H1 (cell line): ENCODE measurements around the gene BAD. TPM values are rescaled to one million over a fixed set of nuclear protein-coding genes. Genes with fewer than 3 reads are reported as not detected.

ENCODE experiments used
- CTCF ChIA-PET: fragments of 300-600 bp; sonication (Branson Sonifier 250); formaldehyde crosslinking; loops from one replicate; lab custom pipeline; 2021; ENCODE audit not compliant: partially characterized antibody; lab: Charles Lee
- POLR2A ChIA-PET: fragments of 300-600 bp; sonication (Branson Sonifier 250); formaldehyde crosslinking; loops from one replicate; lab custom pipeline; 2021; ENCODE audit warnings: inconsistent platforms; ENCODE audit not compliant: partially characterized antibody; lab: Charles Lee
- DNase-seq, 2 experiments: peaks; one replicate each; pipeline versions ENCODE4 v3.0.0 to v3.0.0-alpha.2; 2010 to 2022; ENCODE audit warnings: low spot score in 2 of 2, low read depth in 1 of 2, mixed read lengths in 1 of 2
- FAIRE-seq: peaks from 2 replicates; lab custom pipeline; 2011; peaks lifted over from hg19 to GRCh38; lab: Jason Lieb, UNC
- H2AFZ ChIP-seq: 2 replicates; pipeline ENCODE4 v1.8.1; 2012; ENCODE audit warnings: low read length, inconsistent platforms
- H2AK5ac ChIP-seq: 2 replicates; pipeline ENCODE4 v1.6.1; 2013; ENCODE audit warnings: low read depth, low read length
- H2BK120ac ChIP-seq: replicated peaks from 2 replicates; pipeline ENCODE3; 2013; ENCODE audit warnings: low read depth, low read length, inconsistent platforms
- H2BK12ac ChIP-seq: 2 replicates; pipeline ENCODE4 v1.6.1; 2013; ENCODE audit warnings: low read depth, low read length
- H2BK15ac ChIP-seq: 2 replicates; pipeline ENCODE4 v1.6.1; 2013; ENCODE audit warnings: low read length
- H2BK20ac ChIP-seq: 2 replicates; pipeline ENCODE4 v1.6.1; 2013; ENCODE audit warnings: low read length
- H2BK5ac ChIP-seq: 2 replicates; pipeline ENCODE4 v1.6.1; 2013; ENCODE audit warnings: low read depth, low read length
- H3K14ac ChIP-seq: 2 replicates; pipeline ENCODE4 v1.6.1; 2013; ENCODE audit warnings: inconsistent platforms; ENCODE audit not compliant: insufficient read length
- H3K18ac ChIP-seq: 2 replicates; pipeline ENCODE4 v1.6.1; 2013; ENCODE audit warnings: low read length; ENCODE audit errors: extremely low read depth
- H3K23ac ChIP-seq: 2 replicates; pipeline ENCODE4 v1.6.1; 2013; ENCODE audit warnings: inconsistent platforms; ENCODE audit not compliant: insufficient read length
- H3K23me2 ChIP-seq: 2 replicates; pipeline ENCODE4 v1.6.1; 2013; ENCODE audit warnings: low read depth, low read length
- H3K27ac ChIP-seq: 2 replicates; pipeline ENCODE4 v1.6.1; 2011; ENCODE audit warnings: low read depth, low read length, inconsistent platforms
- H3K27me3 ChIP-seq, 4 experiments: replicated peaks in 1 of 4; 1 replicate in 1 of 4; 2 replicates in 3 of 4; pipeline versions ENCODE4 v1.6.1 to v1.8.1; 2011 to 2013; ENCODE audit warnings: low read length in 3 of 4, mild to moderate bottlenecking in 3 of 4, inconsistent platforms in 2 of 4, mixed read lengths in 2 of 4, moderate library complexity in 1 of 4; ENCODE audit not compliant: control insufficient read depth in 3 of 4, insufficient read depth in 3 of 4; ENCODE audit errors: extremely low read depth in 1 of 4
- H3K36me3 ChIP-seq, 4 experiments: 2 replicates each; pipeline versions ENCODE4 v1.6.1 to v1.8.1; 2011 to 2013; ENCODE audit warnings: mild to moderate bottlenecking in 4 of 4, low read length in 3 of 4, moderate library complexity in 2 of 4, control low read depth in 1 of 4, inconsistent platforms in 1 of 4; ENCODE audit not compliant: insufficient read depth in 4 of 4, control insufficient read depth in 2 of 4
- H3K4ac ChIP-seq: replicated peaks from 2 replicates; pipeline ENCODE3; 2013; ENCODE audit warnings: low read length, low read depth, mixed read lengths, inconsistent platforms; ENCODE audit not compliant: insufficient read length
- H3K4me1 ChIP-seq, 4 experiments: replicated peaks in 1 of 4; 1 replicate in 1 of 4; 2 replicates in 3 of 4; pipeline versions ENCODE4 v1.6.1 to v1.8.1; 2011 to 2013; ENCODE audit warnings: low read length in 3 of 4, inconsistent platforms in 2 of 4, mixed read lengths in 1 of 4; ENCODE audit not compliant: insufficient read depth in 4 of 4, control insufficient read depth in 3 of 4
- H3K4me2 ChIP-seq, 2 experiments: 2 replicates each; pipeline versions ENCODE4 v1.6.1 to v1.8.1; 2011 to 2013; ENCODE audit warnings: low read depth in 2 of 2, low read length in 2 of 2, control low read depth in 1 of 2, inconsistent platforms in 1 of 2, mild to moderate bottlenecking in 1 of 2; ENCODE audit not compliant: insufficient read depth in 1 of 2
- H3K4me3 ChIP-seq, 4 experiments: fragments of 200-600, 300-600 bp in 1 of 4; sonication (generic), shearing (Covaris generic), sonication (Bioruptor Twin) in 1 of 4; 2 replicates each; pipeline versions ENCODE4 v1.5.1 to v1.8.1; 2011 to 2016; ENCODE audit warnings: low read length in 4 of 4, low read depth in 3 of 4, control low read depth in 2 of 4, inconsistent platforms in 2 of 4, mild to moderate bottlenecking in 2 of 4, mixed read lengths in 1 of 4, moderate library complexity in 1 of 4; ENCODE audit not compliant: insufficient read depth in 2 of 4; ENCODE audit errors: extremely low read depth in 1 of 4
- H3K56ac ChIP-seq: replicated peaks from 2 replicates; pipeline ENCODE3; 2013; ENCODE audit warnings: low read depth, mild to moderate bottlenecking, mixed read lengths, low read length, inconsistent platforms; ENCODE audit not compliant: insufficient read length
- H3K79me1 ChIP-seq: 2 replicates; pipeline ENCODE4 v1.6.1; 2013; ENCODE audit warnings: low read depth, low read length, control low read depth
- H3K79me2 ChIP-seq, 2 experiments: 2 replicates each; pipeline versions ENCODE4 v1.6.1 to v1.8.1; 2012 to 2013; ENCODE audit warnings: low read length in 2 of 2, mild to moderate bottlenecking in 2 of 2, inconsistent platforms in 1 of 2; ENCODE audit not compliant: insufficient read depth in 2 of 2, control insufficient read depth in 1 of 2
- H3K9ac ChIP-seq, 4 experiments: replicated peaks in 1 of 4; 1 replicate in 1 of 4; 2 replicates in 3 of 4; pipeline versions ENCODE4 v1.6.1 to v1.8.1; 2011 to 2013; ENCODE audit warnings: low read depth in 3 of 4, low read length in 3 of 4, control low read depth in 2 of 4, mild to moderate bottlenecking in 2 of 4, moderate library complexity in 2 of 4, inconsistent platforms in 1 of 4; ENCODE audit errors: extremely low read depth in 1 of 4
- H3K9me3 ChIP-seq, 2 experiments: 2 replicates each; pipeline versions ENCODE4 v1.6.1 to v1.8.1; 2012 to 2013; ENCODE audit warnings: mild to moderate bottlenecking in 2 of 2, moderate library complexity in 2 of 2, control low read depth in 1 of 2, inconsistent platforms in 1 of 2, low read depth in 1 of 2, low read length in 1 of 2, mixed read lengths in 1 of 2; ENCODE audit not compliant: insufficient read depth in 2 of 2
- H4K20me1 ChIP-seq, 2 experiments: replicated peaks in 1 of 2; 2 replicates each; pipeline versions ENCODE3 to v1.8.1; 2011 to 2013; ENCODE audit warnings: inconsistent platforms in 2 of 2, low read length in 2 of 2, mild to moderate bottlenecking in 1 of 2; ENCODE audit not compliant: insufficient read depth in 2 of 2, control insufficient read depth in 1 of 2
- H4K5ac ChIP-seq: 2 replicates; pipeline ENCODE4 v1.6.1; 2013; ENCODE audit warnings: low read length, low read depth, mixed read lengths, inconsistent platforms; ENCODE audit not compliant: insufficient read length
- H4K8ac ChIP-seq: 2 replicates; pipeline ENCODE4 v1.8.0; 2013; ENCODE audit warnings: mild to moderate bottlenecking, moderate library complexity, low read length, inconsistent platforms; ENCODE audit not compliant: insufficient read depth; ENCODE audit errors: extremely low read depth
- H4K91ac ChIP-seq: replicated peaks from 2 replicates; pipeline ENCODE3; 2013; ENCODE audit warnings: low read length, mixed read lengths, inconsistent platforms; ENCODE audit not compliant: insufficient read length
- ATF3 ChIP-seq: IDR thresholded peaks from 2 replicates; pipeline ENCODE4 v1.6.1; 2011; ENCODE audit warnings: low read depth, mild to moderate bottlenecking, low read length; ENCODE audit not compliant: insufficient read depth
- BRCA1 ChIP-seq: IDR thresholded peaks from 2 replicates; pipeline ENCODE4 v1.6.1; 2012; ENCODE audit warnings: low read depth, low read length, improper control_type of control experiment
- CBX5 ChIP-seq: fragments of 300-800, 300-1000 bp; sonication (generic); IDR thresholded peaks from 2 replicates; pipeline ENCODE4 v1.7.1; 2016; ENCODE audit warnings: antibody characterized with exemption, low read length, low read depth
- CBX8 ChIP-seq: fragments of 300-800, 300-1000 bp; sonication (generic); IDR thresholded peaks from 2 replicates; pipeline ENCODE4 v1.7.1; 2016; ENCODE audit warnings: low read depth, low read length, borderline replicate concordance
- CHD1 ChIP-seq: IDR thresholded peaks from 2 replicates; pipeline ENCODE4 v1.6.1; 2012; ENCODE audit warnings: low read depth, low read length, improper control_type of control experiment
- JUND ChIP-seq: IDR thresholded peaks from 2 replicates; pipeline ENCODE4 v1.6.1; 2011; ENCODE audit warnings: mild to moderate bottlenecking, improper control_type of control experiment, low read length
- KDM1A ChIP-seq: fragments of 200-600, 300-600 bp; sonication (generic); IDR thresholded peaks from 2 replicates; pipeline ENCODE4 v1.7.1; 2016; ENCODE audit warnings: mild to moderate bottlenecking, low read length, borderline replicate concordance
- KDM5A ChIP-seq: fragments of 200-600 bp; IDR thresholded peaks from 2 replicates; pipeline ENCODE4 v1.7.1; 2012; ENCODE audit warnings: mild to moderate bottlenecking, low read length, inconsistent platforms, mixed read lengths
- MAX ChIP-seq: IDR thresholded peaks from 2 replicates; pipeline ENCODE4 v1.6.1; 2012; ENCODE audit warnings: inconsistent platforms
- NRF1 ChIP-seq: IDR thresholded peaks from 2 replicates; pipeline ENCODE4 v1.6.1; 2011; ENCODE audit warnings: mild to moderate bottlenecking, low read depth, low read length, improper control_type of control experiment
- RBBP5 ChIP-seq: IDR thresholded peaks from 2 replicates; pipeline ENCODE4 v1.7.1; 2012; ENCODE audit warnings: low read depth, mild to moderate bottlenecking, inconsistent platforms, low read length, moderate library complexity, borderline replicate concordance
- SAP30 ChIP-seq: fragments of 300-600 bp; sonication (generic); IDR thresholded peaks from 2 replicates; pipeline ENCODE4 v1.7.1; 2012; ENCODE audit warnings: low read length, moderate library complexity, mild to moderate bottlenecking, inconsistent platforms; ENCODE audit not compliant: insufficient read depth, insufficient replicate concordance
- SIRT6 ChIP-seq: IDR thresholded peaks from one replicate; pipeline ENCODE4 v1.7.1; 2012; ENCODE audit warnings: low read length, inconsistent platforms
- WGBS, 2 experiments: shearing (Covaris generic) in 1 of 2; methylation state at CpG; one replicate each; pipeline versions ENCODE4 v1.1.6 to v1.1.7; 2013 to 2015; ENCODE audit warnings: low lambda C conversion rate in 2 of 2, mixed read lengths in 2 of 2, inconsistent platforms in 1 of 2, low coverage in 1 of 2, missing lambda C conversion rate in 1 of 2; ENCODE audit not compliant: insufficient replicate concordance in 2 of 2, insufficient coverage in 1 of 2, insufficient read length in 1 of 2; ENCODE audit errors: extremely low coverage in 1 of 2, missing lambda C conversion rate in 1 of 2; 5-methylcytosine and 5-hydroxymethylcytosine counted together
- polyA plus RNA-seq, 7 experiments: library from polyadenylated mRNA; depleted of rRNA in 3 of 7; stranded (reverse) in 5 of 7; unstranded in 2 of 7; fragments of >200 nt in 5 of 7; fragments of 200-250 nt in 2 of 7; gene quantifications; 1 replicate in 5 of 7; 2 replicates in 1 of 7; 4 replicates in 1 of 7; pipeline versions ENCODE4 v1.2.1 to v1.2.3, GENCODE V29; 2011 to 2013; ENCODE audit warnings: missing spikeins in 2 of 7, mixed read lengths in 2 of 7
- total RNA-seq: library from RNA; stranded (reverse); fragmentation: NEBNext Ultra II Directional; extraction: Animal tissue kit (Norgen Biotek cat#: 25700); gene quantifications from 2 replicates; pipeline ENCODE4 v1.2.1, GENCODE V29; 2021

The BAD gene
- total and polyA plus RNA-seq, 2 of the 8 experiments (the other 6 are each of a cell fraction or from before 2014, with no cell fraction given): 23.1 to 33.7 TPM

GRCh38 chr11:64333556-64333955 lies 49.1 kb upstream of the BAD start:
- peaks cover 0 to 2% of the 10 kb centered on the region in 2 experiments for H4K20me1 ChIP-seq
- no peaks in the 10 kb centered on the region for H3K9me3 ChIP-seq
- H3K56ac ChIP-seq: no peak overlapping the region
- no peaks in the 10 kb centered on the region for H3K79me2 ChIP-seq
- peaks cover 2% of the 10 kb centered on the region; the same call in 1 of the 2 replicates for H3K23me2 ChIP-seq
- H3K27me3 ChIP-seq: no peaks in the 10 kb centered on the region
- H3K79me1 ChIP-seq: no peaks in the 10 kb centered on the region
- peaks cover 0 to 9% (median 4%) of the 10 kb centered on the region in 4 experiments; a peak in 6 of 7 replicates for H3K4me1 ChIP-seq
- H2BK20ac ChIP-seq: no peak overlapping the region
- no peak overlapping the region for H3K9ac ChIP-seq
- no peak overlapping the region for H3K27ac ChIP-seq
- DNase-seq (no peak), FAIRE-seq (no peak)
- WGBS, 2 experiments: 87% methylated on average over 8 of the region's 8 CpGs; no CpG with 5 or more reads in 1 of the 2 experiments
- no peak overlapping the region for H2BK12ac ChIP-seq
- no peak overlapping the region for H2BK5ac ChIP-seq
- H4K8ac ChIP-seq: no peak overlapping the region
- no peak overlapping the region for H3K4ac ChIP-seq
- H2AFZ ChIP-seq: no peak overlapping the region
- no peak overlapping the region for H2AK5ac ChIP-seq
- ChIA-PET CTCF (interaction anchor here (0.7 to 37.6 kb wide), 5 partner anchors 11 to 115 kb away, joined by 3 to 614 read pairs (median 20); partner anchors contain the start of genes CATSPERZ, CCDC88B, ESRRA and PRDX5), POLR2A (interaction anchor here (0.8 to 7.3 kb wide), 5 partner anchors 17 to 529 kb away, joined by 3 to 61 read pairs (median 4); partner anchors contain the start of genes PRDX5 and TRMT112)
- no peak overlapping the region for H3K14ac ChIP-seq
- no peaks in the 10 kb centered on the region for H3K36me3 ChIP-seq
- no peak overlapping the region for H2BK120ac ChIP-seq
- no peak overlapping the region for H3K18ac ChIP-seq
- H2BK15ac ChIP-seq: no peak overlapping the region
- H3K4me3 ChIP-seq: no peak overlapping the region
- no peak overlapping the region for H4K91ac ChIP-seq
- no peak overlapping the region for H4K5ac ChIP-seq
- H3K23ac ChIP-seq: no peak overlapping the region
- no peak overlapping the region for H3K4me2 ChIP-seq
- TF ChIP-seq KDM1A: no peak
- no peak for TF ChIP-seq ATF3
- no peak for TF ChIP-seq CBX5
- no peak for TF ChIP-seq KDM5A
- no peak for TF ChIP-seq RBBP5
- no peak for TF ChIP-seq MAX
- TF ChIP-seq CHD1: no peak
- no peak for TF ChIP-seq BRCA1
- TF ChIP-seq CBX8: no peak
- no peak for TF ChIP-seq SIRT6
- TF ChIP-seq SAP30: no peak
- TF ChIP-seq NRF1: no peak
- no peak for TF ChIP-seq JUND
